Spleen (tissue), 13 donors: ENCODE results near the gene HEATR3. TPM values are rescaled to one million over a fixed set of nuclear protein-coding genes. Genes with fewer than 3 reads are reported as not detected.

Experiments used
- DNase-seq: peaks from one replicate; pipeline ENCODE4 v3.0.0-alpha.2; 2020
- H3K27ac ChIP-seq, 8 donors: fragments of 200-600 bp; sonication (generic) in 7 of 8; 1 replicate in 4 of 8; 2 replicates in 4 of 8; pipeline versions ENCODE4 v1.5.0 to v1.8.0; 2016 to 2021; ENCODE audit warnings: inconsistent platforms in 4 of 8, mild to moderate bottlenecking in 4 of 8, moderate library complexity in 1 of 8
- H3K27me3 ChIP-seq, 7 donors: fragments of 200-600 bp; sonication (generic) in 6 of 7; replicated peaks in 1 of 7; 1 replicate in 4 of 7; 2 replicates in 3 of 7; pipeline versions ENCODE4 v1.5.0 to v1.8.0; 2016 to 2021; ENCODE audit warnings: inconsistent platforms in 3 of 7, mild to moderate bottlenecking in 1 of 7
- H3K36me3 ChIP-seq, 6 donors: fragments of 200-600 bp; sonication (generic) in 5 of 6; 1 replicate in 4 of 6; 2 replicates in 2 of 6; pipeline versions ENCODE4 v1.5.0 to v1.8.0; 2016 to 2021; ENCODE audit warnings: inconsistent platforms in 2 of 6
- H3K4me1 ChIP-seq, 6 donors: fragments of 200-600 bp; sonication (generic) in 5 of 6; 1 replicate in 3 of 6; 2 replicates in 3 of 6; pipeline versions ENCODE4 v1.5.0 to v1.8.0; 2016 to 2021; ENCODE audit warnings: inconsistent platforms in 3 of 6
- H3K4me3 ChIP-seq, 8 donors: fragments of 200-600 bp; sonication (generic) in 7 of 8; 1 replicate in 4 of 8; 2 replicates in 4 of 8; pipeline versions ENCODE4 v1.5.0 to v1.8.0; 2016 to 2021; ENCODE audit warnings: inconsistent platforms in 4 of 8, mild to moderate bottlenecking in 4 of 8, moderate library complexity in 2 of 8
- H3K9me3 ChIP-seq, 8 donors: fragments of 200-600 bp; sonication (generic) in 7 of 8; 1 replicate in 4 of 8; 2 replicates in 4 of 8; pipeline versions ENCODE4 v1.5.0 to v1.8.0; 2016 to 2021; ENCODE audit warnings: inconsistent platforms in 4 of 8
- POLR2A ChIP-seq, 3 donors: fragments of 450-650 bp; IDR thresholded peaks; one replicate each; pipeline ENCODE4 v1.5.1; 2017; ENCODE audit warnings: antibody characterized with exemption in 3 of 3, mild to moderate bottlenecking in 1 of 3
- POLR2AphosphoS5 ChIP-seq, 3 donors: sonication (generic); formaldehyde crosslinking; IDR thresholded peaks; one replicate each; pipeline ENCODE4 v1.5.1; 2017; ENCODE audit warnings: antibody characterized with exemption in 3 of 3
- WGBS, 5 donors: extraction: QIAGEN DNeasy Blood & Tissue Kit in 3 of 5; methylation state at CpG; one replicate each; pipeline versions ENCODE4 v1.1.5 to v1.1.7; 2013 to 2018; 5-methylcytosine and 5-hydroxymethylcytosine counted together
- intact Hi-C: fragments of 100-400 bp; cut with DNase I; formaldehyde crosslinking; loops from one replicate; pipeline ENCODE4 v1.15.0; 2023; ENCODE audit warnings: low total_unique reads
- long read RNA-seq, 2 donors: transcript quantifications; one replicate each; lab custom pipeline, GENCODE V29; 2026
- polyA plus RNA-seq, 3 donors: library from polyadenylated mRNA; stranded (reverse); fragments of 200-250 nt; gene quantifications; one replicate each; pipeline ENCODE4 v1.2.1, GENCODE V29; 2013
- total RNA-seq, 7 donors: library from RNA; depleted of rRNA in 3 of 7; stranded (reverse); fragments of >200 nt in 3 of 7; fragmentation: NEBNext Ultra II Directional in 4 of 7; extraction: Animal tissue kit (Norgen Biotek cat#: 25700) in 4 of 7; gene quantifications; one replicate each; pipeline versions ENCODE4 v1.1.0 to v1.2.1, GENCODE V29; 2016 to 2021
- TF ChIP-seq, protein P1 (sequence below), 11 experiments: fragments of 200-600 bp in 7 of 11; fragments of 450-650 bp in 4 of 11; sonication (generic) in 4 of 11; IDR thresholded peaks in 8 of 11; conservative IDR thresholded peaks in 3 of 11; 1 replicate in 7 of 11; 2 replicates in 4 of 11; pipeline versions ENCODE4 v1.4.0 to v1.8.0; 2016 to 2021; ENCODE audit warnings: antibody characterized with exemption in 11 of 11, inconsistent platforms in 4 of 11, mild to moderate bottlenecking in 1 of 11
- donor health status: healthy with polysubstance abuse.
- donor health status: DM: no; HTN: no; CAD: no; lungs with moderate emphysema.
- donor health status: DM: no; HTN: no; CAD: no.
- donor health status: Bipolar disorder and iron deficiency.
- donor health status: healthy.
- donor health status: DM: no; HTN: no; CAD: no.
- donor health status: DM: yes; HTN: yes; CAD: no.

The HEATR3 gene, protein sequence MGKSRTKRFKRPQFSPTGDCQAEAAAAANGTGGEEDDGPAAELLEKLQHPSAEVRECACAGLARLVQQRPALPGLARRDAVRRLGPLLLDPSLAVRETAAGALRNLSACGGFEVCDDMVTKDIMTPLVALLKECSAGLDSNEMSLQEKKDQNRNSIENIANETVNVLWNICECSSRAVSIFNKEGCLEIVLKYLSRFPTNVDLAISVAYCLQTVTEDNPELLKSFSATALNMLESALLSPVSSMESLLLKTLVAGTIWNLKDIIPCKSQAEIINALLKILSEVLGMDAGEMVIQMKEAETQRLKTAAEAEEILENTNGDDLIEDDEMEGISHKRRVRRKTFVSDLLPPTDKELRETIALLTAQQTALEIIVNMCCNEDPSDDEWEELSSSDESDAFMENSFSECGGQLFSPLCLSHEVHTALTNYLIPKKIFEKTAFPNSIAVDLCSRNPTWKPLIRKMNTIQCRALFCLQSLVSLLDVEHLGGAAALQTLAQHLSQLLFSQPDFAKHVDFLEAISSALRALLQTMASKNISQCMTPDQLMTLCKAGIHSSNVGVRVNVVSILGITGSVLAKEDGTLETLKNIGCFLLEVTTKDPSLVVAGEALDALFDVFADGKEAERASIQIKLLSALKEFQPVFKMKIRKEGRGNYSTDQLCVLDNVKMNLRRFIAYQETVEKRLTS
- total RNA-seq = 10 to 100 TPM; 23.1 to 40.8 (median 25.4) TPM
- polyA plus RNA-seq = 1 to 10 TPM; 8.3 to 9.5 (median 8.4) TPM
- long read RNA-seq, donor 1, partial matches to known transcripts = 0 of 1 reads
- long read RNA-seq, donor 1, other reads (novel, unspliced or antisense) = 0 of 1 reads
- long read RNA-seq, donor 2, partial matches to known transcripts = 0 of 1 reads
- long read RNA-seq, donor 2, other reads (novel, unspliced or antisense) = 0 of 1 reads

DNA sequence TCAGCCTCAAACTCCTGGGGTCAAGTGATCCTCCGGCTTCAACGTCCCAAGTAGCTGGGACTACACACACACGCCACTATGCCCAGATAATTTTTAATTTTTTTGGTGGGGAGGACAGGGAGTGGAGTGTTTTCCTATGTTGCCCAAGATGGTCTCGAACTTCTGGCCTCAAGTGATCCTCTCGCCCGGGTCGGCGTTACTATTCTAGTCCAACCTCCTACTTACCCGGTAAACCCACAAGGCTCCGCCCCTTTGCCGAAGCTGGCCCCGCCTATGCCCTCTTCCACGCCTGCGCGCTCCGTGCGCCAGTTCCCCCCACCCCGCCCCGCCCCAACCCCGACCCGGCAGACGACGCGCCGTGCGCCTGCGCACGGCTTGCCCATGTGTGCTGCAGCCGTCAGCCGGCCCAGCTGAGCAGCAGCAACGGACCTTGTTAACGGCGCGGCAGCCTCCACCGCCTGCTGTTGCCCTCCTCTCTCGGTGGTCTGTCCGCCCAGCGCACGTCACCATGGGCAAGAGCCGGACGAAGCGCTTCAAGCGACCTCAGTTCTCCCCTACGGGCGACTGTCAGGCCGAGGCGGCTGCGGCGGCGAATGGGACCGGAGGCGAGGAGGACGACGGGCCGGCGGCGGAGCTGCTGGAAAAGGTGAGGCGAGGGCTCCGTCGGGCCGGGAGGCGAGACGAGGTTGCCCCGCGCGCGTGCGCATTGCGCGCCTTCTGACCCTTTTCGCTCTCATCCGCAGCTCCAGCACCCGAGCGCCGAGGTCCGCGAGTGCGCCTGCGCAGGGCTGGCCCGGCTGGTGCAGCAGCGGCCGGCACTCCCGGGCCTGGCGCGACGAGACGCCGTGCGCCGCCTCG lies at the start of gene HEATR3:
Gene HEATR3, plus strand, starts transcription at position 347 of the 858 bp plus-strand sequence. Its CDS starts 162 bp downstream, at position 509.
- Histone ChIP-seq H3K27ac (peak within 1 kb of the TSS; percentile 90 to 98 (median 95)), H3K9me3 (no peaks in the 10 kb centered on the region), H3K27me3 (no peaks in the 10 kb centered on the region), H3K36me3 (peaks cover 0 to 23% (median 7%) of the 10 kb centered on the region in 6 donors), H3K4me1 (peaks cover 14 to 41% (median 29%) of the 10 kb centered on the region in 6 donors), H3K4me3 (peak within 1 kb of the TSS; percentile 76 to 100 (median 96))
- peak; percentile 98 for DNase-seq
- TF ChIP-seq, protein P1, sequence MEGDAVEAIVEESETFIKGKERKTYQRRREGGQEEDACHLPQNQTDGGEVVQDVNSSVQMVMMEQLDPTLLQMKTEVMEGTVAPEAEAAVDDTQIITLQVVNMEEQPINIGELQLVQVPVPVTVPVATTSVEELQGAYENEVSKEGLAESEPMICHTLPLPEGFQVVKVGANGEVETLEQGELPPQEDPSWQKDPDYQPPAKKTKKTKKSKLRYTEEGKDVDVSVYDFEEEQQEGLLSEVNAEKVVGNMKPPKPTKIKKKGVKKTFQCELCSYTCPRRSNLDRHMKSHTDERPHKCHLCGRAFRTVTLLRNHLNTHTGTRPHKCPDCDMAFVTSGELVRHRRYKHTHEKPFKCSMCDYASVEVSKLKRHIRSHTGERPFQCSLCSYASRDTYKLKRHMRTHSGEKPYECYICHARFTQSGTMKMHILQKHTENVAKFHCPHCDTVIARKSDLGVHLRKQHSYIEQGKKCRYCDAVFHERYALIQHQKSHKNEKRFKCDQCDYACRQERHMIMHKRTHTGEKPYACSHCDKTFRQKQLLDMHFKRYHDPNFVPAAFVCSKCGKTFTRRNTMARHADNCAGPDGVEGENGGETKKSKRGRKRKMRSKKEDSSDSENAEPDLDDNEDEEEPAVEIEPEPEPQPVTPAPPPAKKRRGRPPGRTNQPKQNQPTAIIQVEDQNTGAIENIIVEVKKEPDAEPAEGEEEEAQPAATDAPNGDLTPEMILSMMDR (IDR thresholded peaks at IDR 0.05 in 8 of 11, conservative IDR thresholded peaks at IDR 0.05 in 3 of 11) = peak in 1 of 11 experiments; percentile 12
- TF ChIP-seq POLR2A (IDR thresholded peaks at IDR 0.05) (peak in 2 of 3 donors; percentile 12 to 38), POLR2AphosphoS5 (IDR thresholded peaks at IDR 0.05) (peak; percentile 89 to 93 (median 92))
- intact Hi-C loops = no loop called here
- WGBS, 5 donors = 3 to 13% (median 3%) methylated on average over 22 to 91 of the region's 91 CpGs

DNA sequence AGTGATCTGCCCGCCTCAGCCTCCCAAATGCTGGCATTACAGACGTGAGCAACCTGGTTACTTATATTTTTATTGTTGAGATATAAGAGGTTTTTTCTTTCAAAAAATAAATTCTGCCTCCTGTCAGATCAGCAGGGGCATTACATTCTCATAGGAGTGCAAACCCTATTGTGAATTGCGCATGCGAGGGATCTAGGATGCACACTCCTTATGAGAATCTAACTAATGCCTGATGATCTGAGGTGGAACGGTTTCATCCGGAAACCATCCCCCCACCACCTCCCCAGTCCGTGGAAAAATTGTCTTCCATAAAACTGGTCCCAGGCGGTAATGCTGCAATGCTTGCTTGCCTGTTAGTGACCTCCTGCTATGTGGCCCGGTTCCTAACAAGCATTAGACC lies 48.2 kb upstream of the HEATR3 start:
- H3K4me3 ChIP-seq = no peak overlapping the region
- no peaks in the 10 kb centered on the region for H3K36me3 ChIP-seq
- 87 to 96% (median 93%) methylated on average over 9 of the region's 9 CpGs for WGBS, 5 donors
- peaks cover 0 to 6% (median 0%) of the 10 kb centered on the region in 7 donors for H3K27me3 ChIP-seq
- intact Hi-C loops = no loop called here
- no peaks in the 10 kb centered on the region for H3K4me1 ChIP-seq
- no peak overlapping the region for H3K27ac ChIP-seq
- no peaks in the 10 kb centered on the region for H3K9me3 ChIP-seq
- no peak for DNase-seq
- TF ChIP-seq, protein P1 (IDR thresholded peaks at IDR 0.05 in 8 of 11, conservative IDR thresholded peaks at IDR 0.05 in 3 of 11) = no peak
- TF ChIP-seq POLR2AphosphoS5 (IDR thresholded peaks at IDR 0.05) = no peak
- TF ChIP-seq POLR2A (IDR thresholded peaks at IDR 0.05) = no peak

DNA sequence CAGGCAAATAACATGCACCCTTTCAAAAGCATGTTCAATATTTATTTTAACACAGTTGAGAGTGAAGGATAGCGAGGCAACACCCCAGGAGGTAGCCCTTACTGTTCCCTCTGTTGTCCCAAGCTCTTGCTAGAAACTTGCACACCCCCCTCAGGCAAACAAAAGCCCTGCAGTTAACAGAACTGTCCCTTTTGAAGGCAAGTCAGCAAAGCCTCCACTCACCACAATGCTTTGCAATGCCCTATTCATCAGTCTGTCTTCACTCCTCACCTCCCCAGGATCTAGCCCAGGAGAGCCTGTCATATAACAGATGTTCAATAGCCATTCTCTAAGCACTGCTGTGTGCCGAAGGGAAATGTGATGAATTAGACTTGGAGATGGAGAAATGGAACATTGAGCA lies 44.2 kb upstream of the HEATR3 start:
- H3K27me3 ChIP-seq = peaks cover 0 to 6% (median 0%) of the 10 kb centered on the region in 7 donors
- intact Hi-C loops = loop anchor here (10.0 kb wide), 1 partner anchor 643 kb away; no protein-coding TSS in a partner anchor
- WGBS, 5 donors = 52 to 67% (median 61%) methylated on average over 2 of the region's 2 CpGs
- no peak overlapping the region for H3K27ac ChIP-seq
- no peaks in the 10 kb centered on the region for H3K36me3 ChIP-seq
- H3K4me1 ChIP-seq = peaks cover 10 to 19% (median 15%) of the 10 kb centered on the region in 6 donors
- H3K9me3 ChIP-seq = no peaks in the 10 kb centered on the region
- no peak for DNase-seq
- no peak overlapping the region for H3K4me3 ChIP-seq
- TF ChIP-seq POLR2AphosphoS5 (IDR thresholded peaks at IDR 0.05) = no peak
- TF ChIP-seq POLR2A (IDR thresholded peaks at IDR 0.05) = no peak
- TF ChIP-seq, protein P1 (IDR thresholded peaks at IDR 0.05 in 8 of 11, conservative IDR thresholded peaks at IDR 0.05 in 3 of 11) = no peak
